Dermis microvascular lymphatic vessel endothelial cell (primary cell): ENCODE results near the gene RASL10A. TPM values are rescaled to one million over a fixed set of nuclear protein-coding genes. Genes with fewer than 3 reads are reported as not detected.
"Not testable (repeated sequence)": the region's sequence is repeated elsewhere in the genome, so short reads cannot be mapped to it uniquely, and the experiment has no call there.

Experiments used
- DNase-seq, 2 donors: peaks; one replicate each; pipeline versions ENCODE4 v3.0.0 to v3.0.0-alpha.2; 2010; ENCODE audit warnings: low read depth in 2 of 2
- total RNA-seq: library from RNA; depleted of rRNA; stranded (reverse); fragments of >200 nt; gene quantifications from 2 replicates; pipeline ENCODE4 v1.2.1, GENCODE V29; 2014

RASL10A gene
- total RNA-seq: 2.3 and 11.4 TPM in 2 replicates

DNA sequence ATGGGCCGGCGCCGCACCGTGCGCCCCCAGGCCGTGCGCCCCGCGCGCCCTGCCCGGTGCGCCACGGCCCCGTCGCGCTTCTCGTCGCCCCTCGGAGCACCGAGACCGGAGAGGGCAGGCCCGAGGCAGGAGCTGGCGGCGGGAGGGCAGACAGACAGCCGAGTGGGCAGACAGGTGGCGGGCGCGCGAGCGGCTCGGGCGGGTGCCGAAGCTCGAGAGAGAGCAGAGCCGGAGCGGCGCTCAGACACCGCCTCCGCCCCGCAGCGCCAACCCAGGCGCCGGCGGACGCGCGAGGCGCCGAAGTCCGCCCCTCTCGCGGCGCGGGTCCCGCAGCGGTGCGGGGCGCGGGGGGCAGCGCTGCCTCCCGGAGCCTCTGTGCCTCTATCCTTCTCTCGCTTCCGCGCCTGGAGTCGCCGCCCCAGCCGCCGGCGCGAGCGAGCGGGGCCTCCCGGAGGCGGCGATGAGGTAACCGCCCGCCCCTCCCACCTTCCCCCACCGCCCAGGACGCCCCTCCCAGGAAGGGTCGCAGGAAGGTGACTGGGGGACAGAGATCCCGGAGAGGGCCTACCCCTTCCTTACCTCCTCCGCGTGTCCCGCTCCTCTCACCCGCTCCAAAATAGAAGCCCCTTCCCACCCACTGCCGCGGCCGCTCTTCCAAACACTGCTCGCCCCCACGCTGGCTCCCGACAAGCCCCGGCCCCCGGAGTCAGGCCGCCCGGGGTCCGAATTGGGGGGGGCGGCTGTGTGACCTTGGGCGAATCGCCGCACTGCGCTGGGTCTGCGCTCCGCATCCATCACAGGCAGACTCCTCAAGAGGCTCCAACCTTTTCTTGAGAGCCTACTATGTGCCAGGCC lies at the start of gene RASL10A:
TSS of gene RASL10A (minus strand) at position 412 of the 855 bp plus-strand sequence. CDS start 451 bp downstream, outside the sequence.
- DNase-seq: peak in 1 of 2 donors; percentile 32

DNA sequence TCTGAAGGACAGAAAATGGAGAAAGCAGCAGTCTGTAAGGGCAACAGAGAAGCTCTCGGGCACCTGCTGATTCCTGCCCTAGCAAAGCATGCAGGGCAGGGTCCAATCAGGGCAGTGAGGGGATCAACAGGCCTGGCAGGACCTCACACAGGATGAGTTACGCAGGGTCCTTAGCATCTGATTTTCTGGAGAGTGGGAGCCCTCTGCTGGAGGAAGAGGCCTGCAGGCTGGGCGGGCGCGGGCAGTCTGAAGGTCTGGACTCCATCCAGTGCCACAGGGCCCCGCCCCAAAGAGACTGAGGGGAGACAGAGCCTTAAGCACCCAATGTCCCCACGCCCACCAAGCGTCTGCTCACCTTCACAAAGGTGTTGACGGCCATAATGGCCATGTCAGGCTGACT lies 44.0 kb upstream of the RASL10A start:
- DNase-seq: peak; percentile 46 to 80

DNA sequence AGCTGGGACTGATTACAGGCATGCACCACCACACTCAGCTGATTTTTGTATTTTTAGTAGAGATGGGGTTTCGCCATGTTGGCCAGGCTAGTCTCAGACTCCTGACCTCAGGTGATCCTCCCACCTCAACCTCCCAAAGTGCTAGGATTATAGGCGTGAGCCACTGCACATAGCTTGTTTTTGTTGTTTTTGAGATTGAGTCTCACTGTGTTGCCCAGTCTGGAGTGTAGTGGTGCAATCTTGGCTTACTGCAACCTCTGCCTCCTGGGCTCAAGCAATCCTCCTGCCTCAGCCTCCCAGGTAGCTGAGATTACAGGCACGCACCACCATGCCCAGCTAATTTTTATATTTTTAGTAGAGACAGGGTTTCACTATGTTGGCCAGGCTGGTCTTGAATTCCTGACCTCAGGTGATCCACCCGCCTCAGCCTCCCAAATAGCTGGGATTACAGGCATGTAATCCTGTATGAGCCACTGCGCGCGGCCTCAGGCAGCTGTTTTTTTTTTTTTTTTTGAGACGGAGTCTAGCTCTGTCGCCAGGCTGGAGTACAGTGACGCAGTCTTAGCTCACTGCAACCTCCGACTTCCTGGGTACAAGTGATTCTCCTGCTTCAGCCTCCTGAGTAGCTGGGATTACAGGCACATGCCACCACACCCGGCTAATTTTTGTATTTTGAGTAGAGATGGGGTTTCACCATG lies 41.8 kb upstream of the RASL10A start:
- not testable (repeated sequence) for DNase-seq

DNA sequence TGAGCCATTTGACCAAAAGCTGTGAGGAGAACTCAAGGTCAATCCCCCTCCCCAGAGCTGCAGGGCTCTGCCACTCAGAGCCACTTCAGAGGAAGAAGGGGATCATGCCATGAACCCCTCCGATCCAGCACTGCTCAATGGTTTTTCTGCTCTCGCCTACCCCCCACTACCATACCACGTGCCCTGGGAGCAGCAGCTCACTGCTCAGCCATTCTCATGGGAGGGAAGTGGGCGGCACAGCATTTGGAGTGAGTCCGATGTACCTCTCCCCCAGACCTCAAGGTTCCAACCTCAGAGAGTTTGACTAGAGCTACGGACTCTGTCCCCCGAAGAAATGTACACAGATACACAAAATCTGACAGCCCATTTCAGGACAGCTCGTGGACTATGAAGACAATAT lies 38.4 kb upstream of the RASL10A start:
- DNase-seq: no peak

DNA sequence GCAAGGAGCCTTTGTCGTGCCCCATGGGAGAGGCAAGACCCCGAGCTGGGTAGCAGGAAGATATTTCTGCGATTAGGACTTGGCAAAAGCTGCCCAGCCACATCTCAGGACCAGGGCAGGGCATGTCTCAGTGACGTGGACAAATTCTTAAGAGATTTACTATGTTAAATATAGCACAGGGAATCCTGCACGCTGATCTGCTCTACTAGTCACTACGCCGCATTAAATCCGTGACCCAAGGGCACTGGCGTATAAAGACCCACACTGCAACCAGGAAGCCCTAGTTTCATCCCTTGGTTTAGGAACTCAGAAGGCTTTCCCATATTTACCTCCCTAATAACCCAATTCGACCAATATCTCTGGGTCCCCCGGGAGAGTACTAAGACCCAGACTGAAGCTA lies 37.8 kb upstream of the RASL10A start:
- DNase-seq: no peak

GRCh38 chr22:29352778-29353177 lies 37.3 kb upstream of the RASL10A start:
- DNase-seq: no peak

GRCh38 chr22:29351891-29352290 lies 36.4 kb upstream of the RASL10A start:
- DNase-seq: no peak

GRCh38 chr22:29351042-29351441 lies 35.5 kb upstream of the RASL10A start:
- no peak for DNase-seq

DNA sequence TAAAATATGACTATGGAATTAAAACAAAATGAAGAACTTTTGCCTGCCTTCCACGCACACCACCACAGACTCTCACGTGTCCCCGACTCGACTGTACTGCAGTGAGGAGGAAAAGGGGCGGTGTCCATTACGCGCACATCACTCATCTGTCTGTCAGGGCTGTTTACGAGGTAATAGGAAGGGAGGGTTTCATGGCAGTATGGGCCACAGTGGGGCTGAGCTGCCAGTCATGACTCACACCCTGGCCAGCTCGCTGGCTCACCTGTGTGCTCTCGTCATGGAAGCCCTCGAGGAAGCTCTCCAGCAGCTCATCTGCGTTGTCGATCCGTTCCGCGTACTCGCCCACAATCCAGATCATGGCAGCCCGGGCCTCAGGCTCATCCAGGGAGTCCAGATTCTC lies 33.5 kb upstream of the RASL10A start:
- DNase-seq: no peak

- DNase-seq: no peak
Observed at GRCh38 chr22:29348041-29348440, 32.5 kb upstream of the RASL10A start.

GRCh38 chr22:29346659-29347058 lies 31.2 kb upstream of the RASL10A start:
- no peak for DNase-seq

GRCh38 chr22:29345932-29346331 lies 30.4 kb upstream of the RASL10A start:
- no peak for DNase-seq

DNA sequence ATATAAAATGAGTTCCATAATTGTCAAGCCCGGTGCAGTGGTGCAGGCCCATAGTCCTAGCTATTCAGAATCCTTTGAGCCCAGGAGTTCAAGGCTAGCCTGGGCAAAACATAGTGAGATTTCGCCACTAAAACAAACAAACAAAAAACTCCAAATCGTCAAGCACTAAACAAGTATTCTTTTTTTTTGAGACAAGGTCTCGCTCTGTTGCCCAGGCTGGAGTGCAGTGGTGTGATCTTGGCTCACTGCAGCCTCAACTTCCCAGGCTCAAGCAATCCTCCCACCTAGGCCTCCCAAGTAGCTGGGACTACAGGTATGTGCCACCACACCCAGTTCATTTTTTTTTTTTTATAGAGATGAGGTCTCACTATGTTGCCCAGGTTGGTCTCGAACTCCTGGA lies 29.4 kb upstream of the RASL10A start:
- not testable (repeated sequence) for DNase-seq

DNA sequence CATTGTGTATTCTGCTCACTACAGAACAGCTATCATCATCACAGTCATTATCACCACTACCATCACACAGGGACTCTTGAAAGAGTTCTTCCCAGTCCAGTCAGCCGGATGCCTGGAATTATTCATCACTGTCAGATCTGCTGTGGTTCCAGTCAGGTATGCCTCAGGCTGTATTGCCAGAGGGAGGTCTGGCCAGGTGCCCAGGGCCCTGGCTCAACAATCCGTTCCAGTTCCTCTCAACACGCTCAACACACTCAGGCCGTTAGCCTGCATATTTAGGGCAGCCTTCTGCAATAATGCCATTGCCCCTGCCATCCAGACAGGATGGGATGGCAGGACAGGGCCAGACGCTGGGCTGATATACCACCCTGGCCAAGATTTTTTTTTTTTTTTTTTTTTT lies 28.6 kb upstream of the RASL10A start:
- DNase-seq: peak; percentile 54 to 83

DNA sequence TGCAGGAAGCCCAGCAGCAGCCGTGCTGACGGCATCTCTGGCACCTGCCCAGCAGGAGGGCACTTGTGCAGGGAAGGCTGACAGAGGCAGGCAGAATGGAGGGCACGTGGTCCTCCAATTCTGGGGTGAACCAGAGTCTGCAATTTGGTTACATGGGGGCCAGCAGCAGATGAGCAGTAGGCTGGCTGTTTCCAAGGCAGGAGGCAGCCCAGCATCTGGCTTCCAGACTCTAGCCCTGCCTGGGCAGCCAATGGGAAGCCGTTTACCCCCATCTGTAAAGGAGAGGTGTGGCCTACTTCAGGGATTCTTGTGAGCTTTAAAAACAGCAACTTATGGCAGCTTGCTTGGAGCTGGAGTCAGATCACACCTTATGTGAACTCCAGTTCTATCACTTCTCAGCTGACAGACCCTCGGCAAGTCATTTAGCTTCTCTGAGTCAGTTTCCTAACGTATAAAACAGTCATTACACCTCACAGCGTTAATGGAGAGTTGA lies 27.9 kb upstream of the RASL10A start:
- no peak for DNase-seq

DNA sequence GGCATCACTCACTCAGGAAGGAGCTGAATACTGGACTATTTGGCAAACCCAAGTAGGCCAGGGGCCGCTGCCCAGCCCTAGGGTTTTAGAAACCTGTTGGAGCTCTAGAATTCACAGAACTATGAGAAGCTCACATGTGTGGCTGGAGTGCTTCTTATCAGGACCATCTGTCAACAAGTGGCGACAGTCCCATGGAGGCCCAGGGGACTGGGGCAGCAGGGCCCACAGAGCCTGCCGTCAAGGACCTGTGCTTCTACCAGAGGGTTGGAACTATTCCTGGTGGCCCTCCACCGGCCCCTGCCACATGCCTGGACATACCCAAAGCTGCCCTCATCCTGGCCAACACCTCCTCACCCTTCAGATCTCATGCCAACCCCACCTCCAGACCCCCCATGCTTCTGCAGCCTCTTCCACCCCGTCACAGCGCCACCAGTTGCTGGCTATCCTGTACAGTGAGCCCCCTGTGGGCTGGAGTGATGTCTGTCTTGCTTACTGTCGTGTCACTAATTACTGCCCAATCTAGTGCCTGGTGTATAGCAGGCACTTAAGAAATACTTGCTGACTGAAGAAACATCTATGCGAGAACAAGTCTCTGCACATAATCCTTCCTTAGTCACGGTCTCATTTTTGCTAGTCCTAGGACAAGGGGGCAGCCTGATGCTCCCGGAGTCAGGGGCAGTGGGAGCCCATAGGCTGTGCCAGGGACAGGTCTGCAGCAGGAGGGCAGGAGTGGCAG lies 27.2 kb upstream of the RASL10A start:
- DNase-seq: no peak

- DNase-seq: no peak
Observed at GRCh38 chr22:29342177-29342576, 26.7 kb upstream of the RASL10A start.

DNA sequence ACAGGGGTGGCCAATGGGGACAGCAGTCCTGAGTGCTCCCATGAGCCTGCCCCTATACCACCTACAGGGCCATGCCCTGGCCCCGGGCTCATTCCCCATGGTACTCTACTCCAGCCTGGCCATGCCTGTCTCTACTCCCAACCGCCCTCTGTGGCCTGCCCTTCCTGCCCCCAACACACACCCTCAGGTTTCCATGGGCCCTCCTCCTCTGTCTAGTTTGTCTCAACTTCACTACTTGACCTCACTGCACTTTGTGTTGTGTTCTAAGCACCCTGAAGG lies 26.3 kb upstream of the RASL10A start:
- DNase-seq: no peak

GRCh38 chr22:29341056-29341848 lies 25.8 kb upstream of the RASL10A start:
- no peak for DNase-seq

GRCh38 chr22:29340566-29340965 lies 25.1 kb upstream of the RASL10A start:
- no peak for DNase-seq
